Stimulated activated CD8-positive, alpha-beta memory T cell treated with anti-CD3 and anti-CD28 coated beads, Interleukin-12 subunit alpha, Interleukin-12 subunit beta, amount 100 ng/mL, for 4 hours (primary cell): Measurements from ENCODE around the gene GLRX.
"Not testable (repeated sequence)": the region's sequence is repeated elsewhere in the genome, so short reads cannot be mapped to it uniquely, and the experiment has no call there.

Source experiments
- DNase-seq: peaks from one replicate; pipeline ENCODE4 v3.0.0-alpha.2; 2020; ENCODE audit warnings: low read depth

GLRX gene

DNA sequence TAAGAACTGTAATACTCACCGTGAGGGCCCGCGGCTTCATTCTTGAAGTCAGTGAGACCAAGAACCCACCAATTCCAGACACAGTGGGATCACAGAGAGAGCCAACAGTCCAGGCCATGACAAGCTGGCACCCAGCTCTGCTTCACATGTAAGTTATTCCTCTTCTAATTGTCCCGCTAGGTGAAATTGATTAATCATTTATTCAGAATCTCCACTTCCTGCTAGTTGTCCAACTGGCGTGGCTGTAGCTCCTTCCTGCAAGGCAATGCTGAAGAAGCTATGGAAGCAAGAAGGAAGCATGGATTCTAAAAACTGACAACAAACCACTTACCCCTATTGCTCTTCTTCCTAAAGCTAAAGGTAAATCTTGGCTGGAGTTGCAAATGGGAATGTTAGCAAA is 30.0 kb upstream of the GLRX start:
- DNase-seq: no peak

GRCh38 chr5:95851141-95851540 is 28.6 kb upstream of the GLRX start:
- not testable (repeated sequence) for DNase-seq

- DNase-seq: no peak
These were observed 27.9 kb upstream of the GLRX start for GRCh38 chr5:95850391-95850894.

GRCh38 chr5:95848701-95849100 is 26.2 kb upstream of the GLRX start:
- DNase-seq: no peak

DNA sequence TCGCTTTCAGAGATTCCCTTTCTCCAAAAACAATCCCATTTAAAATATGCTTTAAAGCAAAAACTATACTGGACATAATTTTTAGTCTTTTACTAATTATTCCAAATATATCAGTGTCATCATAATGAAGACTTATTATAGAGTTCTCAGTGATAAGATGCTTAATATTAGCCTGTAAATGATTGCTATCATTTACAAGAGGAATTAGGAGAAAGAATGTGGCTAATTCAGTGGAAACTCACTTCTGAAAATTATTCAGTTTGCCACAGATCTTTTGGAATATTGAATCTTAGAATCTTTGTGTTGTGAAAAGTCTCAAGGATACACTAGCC is 24.7 kb upstream of the GLRX start:
- DNase-seq: no peak

DNA sequence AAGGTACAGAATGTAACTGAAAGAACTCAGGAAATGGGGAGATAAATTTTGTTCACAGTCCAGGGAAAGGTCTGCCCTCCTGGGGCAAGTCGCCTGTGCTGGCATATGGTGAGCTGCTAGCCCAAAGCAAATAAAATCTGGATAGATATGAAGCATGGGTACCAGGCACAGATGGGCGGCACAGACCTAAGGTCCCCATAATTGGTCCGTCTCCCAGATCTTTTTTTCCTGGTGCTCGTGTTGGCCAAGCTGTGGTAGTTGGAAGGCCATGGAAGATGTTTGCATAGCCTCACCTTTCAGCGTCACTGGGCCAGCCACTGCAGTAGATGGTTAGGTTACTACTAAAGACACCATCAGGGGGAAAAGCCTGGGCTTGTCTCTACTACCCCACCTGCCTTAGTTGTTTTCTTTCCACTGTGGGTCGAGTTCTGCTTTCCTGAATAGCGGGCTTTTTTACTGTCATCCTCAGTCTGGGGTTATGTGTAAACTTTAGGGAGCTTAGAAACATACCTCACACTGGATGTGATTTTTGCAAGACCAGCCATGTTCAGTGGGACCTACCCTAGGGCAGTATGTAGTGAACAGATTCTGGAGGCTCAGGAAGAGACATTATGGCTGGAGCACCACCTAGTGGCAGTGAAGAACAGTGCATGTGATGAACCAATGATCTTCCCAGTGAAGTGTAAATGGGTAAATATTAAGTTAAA is 24.2 kb upstream of the GLRX start:
- no peak for DNase-seq

DNA sequence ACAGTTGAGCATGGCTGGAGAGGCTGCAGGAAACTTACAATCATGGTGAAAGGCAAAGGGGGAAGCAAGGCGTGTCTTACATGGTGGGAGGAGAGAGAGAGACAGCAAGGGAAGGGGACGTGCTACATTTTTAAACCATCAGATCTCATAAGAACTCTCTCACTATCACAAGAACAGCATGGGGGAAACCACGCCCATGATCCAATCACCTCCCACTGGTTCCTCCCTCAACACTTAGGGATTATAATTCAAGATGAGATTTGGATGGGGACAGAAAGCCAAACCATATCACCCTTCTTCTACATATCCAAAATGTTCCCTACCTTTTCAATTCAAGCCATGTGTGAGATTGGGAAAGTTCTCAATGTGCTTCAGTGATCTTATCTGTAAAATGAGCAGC is 22.9 kb upstream of the GLRX start:
- DNase-seq: no peak

DNA sequence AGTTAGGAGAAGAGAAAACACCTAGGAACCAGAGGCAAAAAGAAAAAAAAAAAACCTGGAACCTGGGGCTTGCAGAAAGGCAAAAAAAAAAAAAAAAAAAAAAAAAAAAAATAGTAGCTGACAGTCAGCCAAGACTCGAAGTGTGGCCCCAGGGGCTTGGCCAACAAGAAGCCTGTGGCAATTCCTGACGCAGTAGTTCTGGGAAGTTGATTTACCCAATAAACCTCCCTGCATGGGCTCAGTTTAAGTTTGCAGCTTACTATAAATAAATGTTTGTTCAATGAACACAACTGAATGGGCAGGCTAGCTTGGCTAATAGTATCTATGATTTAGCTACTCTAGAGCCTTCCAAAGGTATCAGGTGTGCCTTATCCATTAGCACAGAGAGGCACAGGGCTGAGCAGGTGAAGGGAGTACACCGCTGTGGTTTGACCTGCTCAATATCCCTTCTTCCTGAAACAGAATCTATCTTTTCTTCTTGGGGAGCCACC is 21.3 kb upstream of the GLRX start:
- no peak for DNase-seq

- DNase-seq: no peak
These were observed 20.5 kb upstream of the GLRX start for GRCh38 chr5:95842854-95843544.

DNA sequence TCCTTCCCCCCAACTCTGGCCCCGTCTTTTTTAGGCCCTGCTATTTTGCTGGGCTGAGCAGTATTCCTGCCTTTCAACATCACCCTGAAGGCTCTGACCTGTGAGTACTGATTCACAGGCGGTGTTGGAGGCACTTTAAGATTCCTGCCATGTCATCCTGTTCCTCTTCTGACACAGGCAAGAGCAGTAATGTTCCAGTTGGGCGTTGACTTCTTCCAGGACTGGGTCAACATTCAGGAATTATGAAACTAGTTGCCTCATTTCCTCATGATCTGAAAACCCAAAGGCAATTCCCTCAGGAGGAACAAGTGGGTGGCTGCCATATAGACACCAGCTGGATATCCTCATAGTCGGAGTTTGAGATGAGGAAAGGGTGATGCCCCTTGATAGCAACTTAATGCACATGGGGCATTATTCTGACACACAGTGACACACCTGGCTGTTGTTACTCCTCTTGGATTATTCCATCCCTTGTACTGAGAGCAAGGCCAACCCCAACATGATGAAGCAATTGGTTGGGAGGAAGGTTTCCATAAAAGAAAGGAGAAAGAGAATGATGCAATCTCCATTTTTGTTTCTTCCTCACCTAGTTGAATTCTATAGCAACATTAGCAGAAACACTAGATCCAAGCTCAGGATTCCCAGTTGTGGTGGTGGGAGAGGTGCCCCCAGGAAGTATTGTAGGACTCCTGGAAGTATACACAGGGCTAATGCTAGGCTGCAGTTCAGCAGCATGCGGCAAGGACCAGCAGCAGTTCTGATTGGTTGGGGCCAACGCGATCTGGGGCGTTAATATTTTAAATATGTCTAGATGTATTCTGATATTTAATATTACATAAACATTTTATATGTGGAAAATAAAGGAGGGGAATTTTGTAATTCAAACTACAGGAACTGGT is 19.6 kb upstream of the GLRX start:
- no peak for DNase-seq

- DNase-seq: no peak
These were observed 18.6 kb upstream of the GLRX start for GRCh38 chr5:95840956-95841705.

- no peak for DNase-seq
These were observed 17.1 kb upstream of the GLRX start for GRCh38 chr5:95839658-95840057.

DNA sequence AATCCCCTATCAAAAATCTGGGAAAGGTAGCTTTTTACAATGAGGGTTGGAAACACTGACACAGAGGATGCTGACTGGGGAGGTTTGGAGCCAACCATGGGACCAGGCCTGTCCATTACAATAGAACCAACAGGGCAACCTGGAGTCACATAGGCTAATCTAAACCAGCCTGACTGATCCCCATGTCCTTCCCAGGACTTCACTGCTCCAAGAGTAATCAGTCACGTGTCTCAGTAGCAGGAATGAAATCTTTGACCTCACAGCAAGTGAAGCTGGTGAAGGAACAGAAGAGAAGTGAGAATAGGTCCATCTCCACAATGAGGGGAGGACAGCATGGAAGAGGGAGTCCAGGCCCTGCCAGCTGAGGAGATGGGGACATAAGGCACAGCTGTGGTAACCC is 16.0 kb upstream of the GLRX start:
- DNase-seq: no peak

- DNase-seq: no peak
These were observed 15.5 kb upstream of the GLRX start for GRCh38 chr5:95838001-95838520.

- no peak for DNase-seq
These were observed 15.0 kb upstream of the GLRX start for GRCh38 chr5:95837492-95837891.

DNA sequence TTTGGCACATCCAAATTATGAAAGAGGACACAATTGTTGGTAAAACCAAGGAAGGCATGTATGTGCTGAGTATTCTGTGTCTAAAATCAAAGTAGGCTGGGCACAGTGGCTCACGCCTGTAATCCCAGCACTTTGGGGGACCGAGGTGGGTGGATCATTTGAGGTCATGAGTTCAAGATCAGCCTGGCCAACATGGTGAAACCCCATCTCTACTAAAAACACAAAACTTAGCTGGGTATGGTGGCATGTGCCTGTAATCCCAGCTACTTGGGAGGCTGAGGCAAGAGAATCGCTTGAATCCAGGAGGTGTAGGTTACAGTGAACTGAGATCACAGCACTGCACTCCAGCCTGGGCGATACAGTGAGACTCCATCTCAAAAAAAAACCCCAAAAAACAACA is 14.4 kb upstream of the GLRX start:
- DNase-seq: not testable (repeated sequence)

- no peak for DNase-seq
These were observed 14.0 kb upstream of the GLRX start for GRCh38 chr5:95836544-95836943.

- no peak for DNase-seq
These were observed 13.3 kb upstream of the GLRX start for GRCh38 chr5:95835682-95836385.

- DNase-seq: no peak
These were observed 10.1 kb upstream of the GLRX start for GRCh38 chr5:95832664-95833063.

GRCh38 chr5:95830226-95830625 is 7.7 kb upstream of the GLRX start:
- no peak for DNase-seq

GRCh38 chr5:95827892-95828246 is 5.3 kb upstream of the GLRX start:
- DNase-seq: no peak
